ENCODE measurements around the gene AIFM3.

The AIFM3 gene

GRCh38 chr22:20997536-20998257, 30.6 kb downstream of the AIFM3 start:
- H3K4me2 ChIP-seq (ENCODE audit: low read length): no peak overlapping the region
- H2AFZ ChIP-seq: no peak overlapping the region
- no peaks in the 10 kb centered on the region for H3K27me3 ChIP-seq (ENCODE audit: control insufficient read depth, insufficient read depth, low read length)
- no peaks in the 10 kb centered on the region for H3K9me3 ChIP-seq (ENCODE audit: control insufficient read depth, low read length)
- no peak overlapping the region for H3K9ac ChIP-seq
- no peaks in the 10 kb centered on the region for H3K79me2 ChIP-seq
- TF ChIP-seq CTCF (IDR thresholded peaks at IDR 0.05): no peak
- H3K27ac ChIP-seq: no peak overlapping the region
- peaks cover 4% of the 10 kb centered on the region for H3K4me1 ChIP-seq
- no peak overlapping the region for H3K4me3 ChIP-seq (ENCODE audit: low read depth, low read length)
- no peaks in the 10 kb centered on the region for H3K36me3 ChIP-seq (ENCODE audit: control insufficient read depth, insufficient read depth, low read length)

DNA sequence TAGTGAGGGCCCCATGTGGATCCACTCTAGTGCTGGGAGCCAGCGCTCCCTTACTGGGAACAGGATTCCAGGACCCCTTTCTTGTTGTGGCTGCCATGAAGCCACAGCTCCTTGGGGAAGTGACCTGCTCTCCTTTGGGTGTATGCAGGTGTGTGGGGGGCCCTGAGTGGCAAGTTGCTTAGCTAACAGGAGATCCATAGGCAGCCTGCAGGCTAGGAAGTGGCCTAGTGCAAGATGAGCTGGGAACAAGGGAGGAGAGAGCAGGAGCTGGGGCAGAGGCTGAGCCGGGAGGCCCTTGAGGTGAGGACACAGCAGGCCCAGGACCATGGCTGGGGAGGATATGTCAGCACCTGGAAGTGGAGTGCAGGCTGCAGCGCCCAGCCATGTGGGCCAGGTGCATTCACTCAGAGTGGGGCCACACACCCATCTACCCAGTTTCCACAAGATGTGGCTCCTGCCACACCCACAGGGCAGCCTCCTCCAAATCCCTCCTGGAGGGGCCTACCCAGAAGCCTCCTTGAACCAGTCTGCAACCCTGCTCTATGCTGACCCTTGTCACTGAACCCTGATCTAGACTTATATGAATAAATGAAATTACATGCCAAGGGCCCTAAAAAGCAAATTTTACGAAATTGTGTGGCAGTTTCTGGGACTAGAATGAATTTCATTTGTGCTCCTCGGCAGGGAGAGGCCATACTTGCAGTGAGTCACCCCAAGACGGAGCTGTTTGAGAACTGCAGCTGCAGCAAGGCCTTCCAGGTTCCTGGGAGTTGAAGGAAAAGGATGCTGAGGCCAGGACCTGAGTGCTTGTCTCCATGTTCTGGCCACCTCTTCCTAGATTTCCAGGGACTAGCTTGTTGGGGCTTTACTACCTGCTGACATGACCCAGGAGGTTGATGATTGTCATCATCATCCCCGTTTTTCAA, 31.6 kb downstream of the AIFM3 start:
- Histone ChIP-seq H3K79me2 (no peaks in the 10 kb centered on the region), H3K4me3 (ENCODE audit: low read depth, low read length) (no peak overlapping the region), H3K9ac (no peak overlapping the region), H3K9me3 (ENCODE audit: control insufficient read depth, low read length) (no peaks in the 10 kb centered on the region), H3K4me2 (ENCODE audit: low read length) (no peak overlapping the region), H3K36me3 (ENCODE audit: control insufficient read depth, insufficient read depth, low read length) (no peaks in the 10 kb centered on the region), H3K4me1 (peaks cover 7% of the 10 kb centered on the region), H3K27me3 (ENCODE audit: control insufficient read depth, insufficient read depth, low read length) (no peaks in the 10 kb centered on the region), H3K27ac (no peak overlapping the region), H2AFZ (no peak overlapping the region)
- no peak for TF ChIP-seq CTCF (IDR thresholded peaks at IDR 0.05)

DNA sequence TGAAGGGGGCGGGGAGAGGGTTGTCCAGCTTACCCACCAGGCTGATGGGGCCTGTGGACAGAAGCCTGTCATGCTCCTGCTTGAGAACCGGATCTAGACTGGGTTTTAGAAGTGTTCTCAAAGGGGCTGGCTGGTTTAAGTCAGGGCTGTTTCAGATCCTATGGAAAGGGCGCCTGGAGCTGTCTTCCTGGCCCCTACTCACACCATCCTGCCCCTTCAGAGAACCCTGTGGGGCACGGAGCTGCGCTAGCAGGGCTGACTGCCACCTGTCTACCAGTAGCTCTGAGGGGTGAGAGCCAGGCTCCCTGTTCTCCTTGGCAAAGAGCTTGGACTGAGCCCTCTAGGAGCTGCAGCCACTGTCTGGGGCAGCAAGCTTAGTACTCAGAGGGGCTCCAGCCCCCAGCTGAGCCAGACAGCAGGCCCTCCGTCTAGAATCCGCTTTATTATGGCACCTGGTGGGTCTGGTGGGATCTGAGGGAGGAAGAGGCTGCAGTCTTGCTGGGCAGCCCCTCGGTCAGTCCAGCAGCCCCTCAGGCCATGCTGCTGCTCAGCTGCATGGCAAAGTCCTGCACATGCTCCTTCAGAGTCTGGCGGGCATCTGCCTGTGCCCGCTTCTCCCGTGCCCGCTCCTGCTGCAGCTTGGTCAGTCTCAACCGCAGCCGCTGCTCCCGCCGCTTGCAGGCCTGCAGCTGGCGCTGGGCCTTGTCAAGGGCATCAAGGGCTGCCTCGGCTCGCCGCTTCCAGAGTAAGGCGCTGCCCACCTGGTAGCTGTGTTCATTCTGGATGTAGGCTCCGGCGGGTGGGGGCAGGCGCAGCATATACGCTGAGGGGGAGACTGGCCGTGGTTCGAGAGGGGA, 32.5 kb downstream of the AIFM3 start:
- H3K36me3 ChIP-seq (ENCODE audit: control insufficient read depth, insufficient read depth, low read length): no peaks in the 10 kb centered on the region
- H3K27me3 ChIP-seq (ENCODE audit: control insufficient read depth, insufficient read depth, low read length): no peaks in the 10 kb centered on the region
- no peaks in the 10 kb centered on the region for H3K9me3 ChIP-seq (ENCODE audit: control insufficient read depth, low read length)
- no peaks in the 10 kb centered on the region for H3K79me2 ChIP-seq
- H3K4me1 ChIP-seq: peaks cover 7% of the 10 kb centered on the region
- no peak overlapping the region for H3K4me2 ChIP-seq (ENCODE audit: low read length)
- no peak overlapping the region for H2AFZ ChIP-seq
- H3K4me3 ChIP-seq (ENCODE audit: low read depth, low read length): no peak overlapping the region
- H3K9ac ChIP-seq: no peak overlapping the region
- no peak for TF ChIP-seq CTCF (IDR thresholded peaks at IDR 0.05)
- no peak overlapping the region for H3K27ac ChIP-seq

GRCh38 chr22:21000207-21000986, 33.3 kb downstream of the AIFM3 start:
- no peak for TF ChIP-seq CTCF (IDR thresholded peaks at IDR 0.05)
- Histone ChIP-seq H3K4me3 (ENCODE audit: low read depth, low read length) (peak overlapping the region; percentile 96), H3K9ac (no peak overlapping the region)

More at GRCh38 chr22:21000207-21000986, 33.3 kb downstream of the AIFM3 start:
- peak overlapping the region; percentile 97 for H3K27ac ChIP-seq
- peak overlapping the region; percentile 84 for H3K4me2 ChIP-seq (ENCODE audit: low read length)
- no peaks in the 10 kb centered on the region for H3K27me3 ChIP-seq (ENCODE audit: control insufficient read depth, insufficient read depth, low read length)
- H2AFZ ChIP-seq: no peak overlapping the region
- H3K79me2 ChIP-seq: no peaks in the 10 kb centered on the region
- H3K36me3 ChIP-seq (ENCODE audit: control insufficient read depth, insufficient read depth, low read length): no peaks in the 10 kb centered on the region
- H3K4me1 ChIP-seq: peaks cover 7% of the 10 kb centered on the region
- no peaks in the 10 kb centered on the region for H3K9me3 ChIP-seq (ENCODE audit: control insufficient read depth, low read length)
